IMR-90 (cell line): Measurements from ENCODE around the gene FAAP100. TPM values are rescaled to one million over a fixed set of nuclear protein-coding genes. Genes with fewer than 3 reads are reported as not detected.
A peak's percentile ranks its signal among the peaks of the same experiment; 100 is the strongest.

Experiments
- ATAC-seq: fragments of 200-7000 bp; cut with Tn5 transposase; 2 replicates; pipeline ENCODE4 v1.9.1; 2020; ENCODE audit warnings: low read depth, mild to moderate bottlenecking, moderate library complexity
- BruUV-seq: library from RNA; stranded (reverse); fragments of 400-500 nt; replicated peaks from 2 replicates; lab custom pipeline; 2021; lab: Mats Ljungman, UMichigan
- CTCF ChIA-PET: fragments of 300-600 bp; formaldehyde crosslinking; extraction: SDS; loops from one replicate; lab custom pipeline; 2021; ENCODE audit warnings: antibody characterized with exemption; lab: Yijun Ruan, JAX
- POLR2A ChIA-PET: fragments of 300-600 bp; sonication (Branson Sonifier 250); formaldehyde crosslinking; loops from one replicate; lab custom pipeline; 2022; ENCODE audit warnings: antibody characterized with exemption; ENCODE audit not compliant: unreplicated experiment; lab: Charles Lee
- DNase-seq: peaks from one replicate; pipeline ENCODE4 v3.0.0; 2013
- H2AFZ ChIP-seq: replicated peaks from 2 replicates; pipeline ENCODE3; 2013; ENCODE audit warnings: low read length, mild to moderate bottlenecking; ENCODE audit not compliant: poor library complexity
- H2AK5ac ChIP-seq: 2 replicates; pipeline ENCODE4 v1.6.1; 2013; ENCODE audit warnings: low read depth, low read length, inconsistent platforms
- H2AK9ac ChIP-seq: replicated peaks from 2 replicates; pipeline ENCODE3; 2013; ENCODE audit warnings: mild to moderate bottlenecking, low read depth, low read length, moderate library complexity; ENCODE audit not compliant: poor library complexity
- H2BK120ac ChIP-seq: 2 replicates; pipeline ENCODE4 v1.6.1; 2013; ENCODE audit warnings: low read depth, low read length, inconsistent platforms
- H2BK15ac ChIP-seq: 3 replicates; pipeline ENCODE4 v1.6.1; 2013; ENCODE audit warnings: low read depth, low read length, inconsistent platforms
- H2BK20ac ChIP-seq: 2 replicates; pipeline ENCODE4 v1.6.1; 2013; ENCODE audit warnings: low read depth, mild to moderate bottlenecking, inconsistent platforms, low read length, moderate library complexity
- H2BK5ac ChIP-seq: 2 replicates; pipeline ENCODE4 v1.6.1; 2013; ENCODE audit warnings: mild to moderate bottlenecking, low read depth, low read length, inconsistent platforms; ENCODE audit not compliant: poor library complexity, severe bottlenecking
- H3K14ac ChIP-seq: replicated peaks from 2 replicates; pipeline ENCODE4 v1.6.1; 2013; ENCODE audit warnings: low read depth, low read length, inconsistent platforms
- H3K18ac ChIP-seq: 2 replicates; pipeline ENCODE4 v1.6.1; 2013; ENCODE audit warnings: low read depth, low read length, control low read depth
- H3K23ac ChIP-seq: 2 replicates; pipeline ENCODE4 v1.6.1; 2013; ENCODE audit warnings: low read depth, low read length, inconsistent platforms
- H3K27ac ChIP-seq: 2 replicates; pipeline ENCODE4 v1.5.1; 2013; ENCODE audit warnings: mild to moderate bottlenecking, control low read depth, low read length; ENCODE audit not compliant: insufficient read depth
- H3K27me3 ChIP-seq: 2 replicates; pipeline ENCODE4 v1.6.1; 2013; ENCODE audit warnings: low read length; ENCODE audit not compliant: control insufficient read depth, insufficient read depth
- H3K36me3 ChIP-seq: 2 replicates; pipeline ENCODE4 v1.6.1; 2013; ENCODE audit warnings: low read length, mixed read lengths; ENCODE audit not compliant: control insufficient read depth, insufficient read depth
- H3K4ac ChIP-seq: 2 replicates; pipeline ENCODE4 v1.6.1; 2013; ENCODE audit warnings: low read depth, low read length, inconsistent platforms
- H3K4me1 ChIP-seq: 2 replicates; pipeline ENCODE4 v1.6.1; 2013; ENCODE audit warnings: low read length, mixed read lengths; ENCODE audit not compliant: control insufficient read depth, insufficient read depth
- H3K4me2 ChIP-seq: 2 replicates; pipeline ENCODE4 v1.6.1; 2013; ENCODE audit warnings: low read depth, mild to moderate bottlenecking, control low read depth, low read length, moderate library complexity
- H3K4me3 ChIP-seq: 2 replicates; pipeline ENCODE4 v1.5.1; 2013; ENCODE audit warnings: low read depth, mild to moderate bottlenecking, control low read depth, low read length, moderate library complexity; ENCODE audit not compliant: insufficient read depth
- H3K56ac ChIP-seq: 2 replicates; pipeline ENCODE4 v1.6.1; 2013; ENCODE audit warnings: low read length, inconsistent platforms; ENCODE audit not compliant: insufficient read depth; ENCODE audit errors: extremely low read depth
- H3K79me1 ChIP-seq, 2 experiments: 2 replicates each; pipeline ENCODE4 v1.6.1; 2013; ENCODE audit warnings: low read length in 2 of 2, inconsistent platforms in 1 of 2, low read depth in 1 of 2
- H3K9ac ChIP-seq: 2 replicates; pipeline ENCODE4 v1.6.1; 2013; ENCODE audit warnings: low read depth, low read length, control low read depth
- H3K9me1 ChIP-seq: 2 replicates; pipeline ENCODE4 v1.6.1; 2013; ENCODE audit warnings: low read length, inconsistent platforms; ENCODE audit not compliant: insufficient read depth
- H3K9me3 ChIP-seq: 2 replicates; pipeline ENCODE4 v1.6.1; 2013; ENCODE audit warnings: low read length; ENCODE audit not compliant: control insufficient read depth, insufficient read depth
- H4K20me1 ChIP-seq: 2 replicates; pipeline ENCODE4 v1.6.1; 2013; ENCODE audit warnings: low read length, inconsistent platforms; ENCODE audit not compliant: insufficient read depth
- H4K5ac ChIP-seq: 2 replicates; pipeline ENCODE4 v1.6.1; 2013; ENCODE audit warnings: mild to moderate bottlenecking, low read depth, low read length, control low read depth
- H4K8ac ChIP-seq, 2 experiments: 2 replicates each; pipeline ENCODE4 v1.6.1; 2013; ENCODE audit warnings: low read depth in 2 of 2, low read length in 2 of 2, control low read depth in 1 of 2, inconsistent platforms in 1 of 2
- H4K91ac ChIP-seq: 2 replicates; pipeline ENCODE4 v1.6.1; 2013; ENCODE audit warnings: low read depth, low read length, inconsistent platforms; ENCODE audit not compliant: insufficient read depth
- BHLHE40 ChIP-seq: fragments of 150-350 bp; IDR thresholded peaks from 2 replicates; pipeline ENCODE4 v1.6.1; 2016; ENCODE audit warnings: mild to moderate bottlenecking, low read depth, low read length
- CEBPB ChIP-seq: IDR thresholded peaks from 2 replicates; pipeline ENCODE4 v1.6.1; 2012; ENCODE audit warnings: low read depth, low read length, improper control_type of control experiment
- FOS ChIP-seq: fragments of 150-350 bp; IDR thresholded peaks from 2 replicates; pipeline ENCODE4 v1.6.1; 2016; ENCODE audit warnings: low read depth, low read length
- MAZ ChIP-seq: IDR thresholded peaks from 2 replicates; pipeline ENCODE4 v1.6.1; 2012; ENCODE audit warnings: low read depth, mild to moderate bottlenecking, low read length, improper control_type of control experiment, moderate library complexity, borderline replicate concordance
- NFE2L2 ChIP-seq: fragments of 150-350 bp; IDR thresholded peaks from 2 replicates; pipeline ENCODE4 v1.6.1; 2016; ENCODE audit warnings: low read depth, mild to moderate bottlenecking, low read length
- RAD21 ChIP-seq: IDR thresholded peaks from 2 replicates; pipeline ENCODE4 v1.6.1; 2012; ENCODE audit warnings: low read length, improper control_type of control experiment
- SMC3 ChIP-seq: fragments of 150-350 bp; IDR thresholded peaks from 2 replicates; pipeline ENCODE4 v1.6.1; 2016; ENCODE audit warnings: low read depth, mild to moderate bottlenecking, antibody characterized with exemption, low read length, moderate library complexity
- WGBS, 2 experiments: methylation state at CpG; one replicate each; pipeline versions ENCODE4 v1.1.5 to v1.1.7; 2013; ENCODE audit warnings: missing lambda C conversion rate in 2 of 2; ENCODE audit not compliant: insufficient read length in 1 of 2; ENCODE audit errors: extremely low coverage in 2 of 2; 5-methylcytosine and 5-hydroxymethylcytosine counted together
- dilution Hi-C: fragments of 300-500 bp; cut with HindIII; formaldehyde crosslinking; loops from one replicate; pipeline ENCODE4 v1.14.3; 2018; ENCODE audit warnings: low sequenced_read_pairs; ENCODE audit not compliant: unreplicated experiment
- in situ Hi-C: fragments of 300-500 bp; cut with MboI; formaldehyde crosslinking; loops from 3 replicates; pipeline ENCODE4 v1.14.3; 2019; ENCODE audit warnings: low sequenced_read_pairs, inconsistent platforms, mixed read lengths
- intact Hi-C: fragments of 100-400 bp; cut with micrococcal nuclease; formaldehyde crosslinking; loops from 2 replicates; pipeline ENCODE4 v1.10.0; 2022
- polyA plus RNA-seq, 3 experiments: library from polyadenylated mRNA; depleted of rRNA; stranded (reverse); fragments of >200 nt; gene quantifications; 2 replicates each; pipeline ENCODE4 v1.2.3, GENCODE V29; 2012; ENCODE audit warnings: low replicate concordance in 1 of 3
- total RNA-seq: library from RNA; depleted of rRNA; stranded (reverse); fragments of >200 nt; gene quantifications from 2 replicates; pipeline ENCODE4 v1.2.3, GENCODE V29; 2012
- TF ChIP-seq, protein P1 (sequence below): conservative IDR thresholded peaks from 2 replicates; pipeline ENCODE4 v1.5.1; 2012; ENCODE audit warnings: mild to moderate bottlenecking, low read depth, low read length, improper control_type of control experiment
- TF ChIP-seq, protein P2 (sequence below): fragments of 150-350 bp; IDR thresholded peaks from 2 replicates; pipeline ENCODE4 v1.6.1; 2016; ENCODE audit warnings: low read depth, mild to moderate bottlenecking, low read length, moderate library complexity, borderline replicate concordance
- TF ChIP-seq, protein P3 (sequence below): fragments of 150-350 bp; IDR thresholded peaks from 2 replicates; pipeline ENCODE4 v1.6.1; 2017; ENCODE audit warnings: mild to moderate bottlenecking, antibody characterized with exemption, low read length, low read depth

The FAAP100 gene
- total and polyA plus RNA-seq, 2 of the 4 experiments (the other 2 are of a cell fraction): 7.9 to 24.8 TPM

DNA sequence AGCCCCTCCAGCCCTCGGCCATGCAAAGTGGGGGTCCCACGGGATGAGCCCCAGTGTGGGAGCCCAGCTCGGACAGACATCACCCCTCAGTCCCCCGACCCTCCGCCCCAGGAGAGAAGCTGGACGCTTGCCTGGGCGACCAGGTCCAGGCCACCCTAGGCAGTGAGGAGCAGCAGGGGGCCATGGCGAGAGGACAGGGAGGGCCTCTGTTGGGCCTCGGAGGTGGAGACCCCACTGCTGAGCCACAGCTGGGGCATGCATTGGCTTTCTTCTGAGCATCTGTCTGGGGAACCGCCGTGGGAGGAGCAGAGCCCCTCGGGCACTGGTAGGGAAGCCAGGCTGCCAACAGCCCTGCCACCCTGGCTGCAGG lies 52.6 kb downstream of the FAAP100 start:
- no peaks in the 10 kb centered on the region for H4K20me1 ChIP-seq
- peaks cover 8% of the 10 kb centered on the region for H3K4me1 ChIP-seq
- H2BK120ac ChIP-seq: peak overlapping the region; percentile 59
- H4K91ac ChIP-seq: peak overlapping the region; percentile 52
- H2AFZ ChIP-seq: peak overlapping the region; percentile 86
- in situ Hi-C loops: no loop called here
- no peak overlapping the region for H3K27ac ChIP-seq
- TF ChIP-seq MAZ (no peak), BHLHE40 (no peak), RAD21 (no peak), SMC3 (no peak), FOS (no peak), NFE2L2 (no peak), CEBPB (no peak)
- TF ChIP-seq, protein P1, sequence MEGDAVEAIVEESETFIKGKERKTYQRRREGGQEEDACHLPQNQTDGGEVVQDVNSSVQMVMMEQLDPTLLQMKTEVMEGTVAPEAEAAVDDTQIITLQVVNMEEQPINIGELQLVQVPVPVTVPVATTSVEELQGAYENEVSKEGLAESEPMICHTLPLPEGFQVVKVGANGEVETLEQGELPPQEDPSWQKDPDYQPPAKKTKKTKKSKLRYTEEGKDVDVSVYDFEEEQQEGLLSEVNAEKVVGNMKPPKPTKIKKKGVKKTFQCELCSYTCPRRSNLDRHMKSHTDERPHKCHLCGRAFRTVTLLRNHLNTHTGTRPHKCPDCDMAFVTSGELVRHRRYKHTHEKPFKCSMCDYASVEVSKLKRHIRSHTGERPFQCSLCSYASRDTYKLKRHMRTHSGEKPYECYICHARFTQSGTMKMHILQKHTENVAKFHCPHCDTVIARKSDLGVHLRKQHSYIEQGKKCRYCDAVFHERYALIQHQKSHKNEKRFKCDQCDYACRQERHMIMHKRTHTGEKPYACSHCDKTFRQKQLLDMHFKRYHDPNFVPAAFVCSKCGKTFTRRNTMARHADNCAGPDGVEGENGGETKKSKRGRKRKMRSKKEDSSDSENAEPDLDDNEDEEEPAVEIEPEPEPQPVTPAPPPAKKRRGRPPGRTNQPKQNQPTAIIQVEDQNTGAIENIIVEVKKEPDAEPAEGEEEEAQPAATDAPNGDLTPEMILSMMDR: no peak
- TF ChIP-seq, protein P2, sequence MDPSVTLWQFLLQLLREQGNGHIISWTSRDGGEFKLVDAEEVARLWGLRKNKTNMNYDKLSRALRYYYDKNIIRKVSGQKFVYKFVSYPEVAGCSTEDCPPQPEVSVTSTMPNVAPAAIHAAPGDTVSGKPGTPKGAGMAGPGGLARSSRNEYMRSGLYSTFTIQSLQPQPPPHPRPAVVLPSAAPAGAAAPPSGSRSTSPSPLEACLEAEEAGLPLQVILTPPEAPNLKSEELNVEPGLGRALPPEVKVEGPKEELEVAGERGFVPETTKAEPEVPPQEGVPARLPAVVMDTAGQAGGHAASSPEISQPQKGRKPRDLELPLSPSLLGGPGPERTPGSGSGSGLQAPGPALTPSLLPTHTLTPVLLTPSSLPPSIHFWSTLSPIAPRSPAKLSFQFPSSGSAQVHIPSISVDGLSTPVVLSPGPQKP: no peak
- TF ChIP-seq, protein P3, sequence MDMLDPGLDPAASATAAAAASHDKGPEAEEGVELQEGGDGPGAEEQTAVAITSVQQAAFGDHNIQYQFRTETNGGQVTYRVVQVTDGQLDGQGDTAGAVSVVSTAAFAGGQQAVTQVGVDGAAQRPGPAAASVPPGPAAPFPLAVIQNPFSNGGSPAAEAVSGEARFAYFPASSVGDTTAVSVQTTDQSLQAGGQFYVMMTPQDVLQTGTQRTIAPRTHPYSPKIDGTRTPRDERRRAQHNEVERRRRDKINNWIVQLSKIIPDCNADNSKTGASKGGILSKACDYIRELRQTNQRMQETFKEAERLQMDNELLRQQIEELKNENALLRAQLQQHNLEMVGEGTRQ: no peak
- no peak overlapping the region for H2BK20ac ChIP-seq
- no peaks in the 10 kb centered on the region for H3K79me1 ChIP-seq
- ChIA-PET CTCF (interaction anchor here (1.3 kb wide), 1 partner anchor 12 kb away, joined by 4 read pairs; no protein-coding TSS in a partner anchor), POLR2A (interaction anchor here (0.9 kb wide), 1 partner anchor 11 kb away, joined by 3 read pairs; no protein-coding TSS in a partner anchor)
- no peak overlapping the region for H2BK15ac ChIP-seq
- no peak overlapping the region for H2BK5ac ChIP-seq
- peaks cover 8% of the 10 kb centered on the region for H3K27me3 ChIP-seq
- no TSS peak for BruUV-seq
- intact Hi-C loops: no loop called here
- no peak overlapping the region for H2AK9ac ChIP-seq
- no peak overlapping the region for H3K14ac ChIP-seq
- H3K56ac ChIP-seq: no peak overlapping the region
- peak overlapping the region; percentile 37 to 51; a peak in 2 of 4 replicates for H4K8ac ChIP-seq
- no peak overlapping the region for H3K4me2 ChIP-seq
- H4K5ac ChIP-seq: peak overlapping the region; percentile 19
- no peaks in the 10 kb centered on the region for H3K9me1 ChIP-seq
- H3K36me3 ChIP-seq: no peaks in the 10 kb centered on the region
- H3K9ac ChIP-seq: no peak overlapping the region
- dilution Hi-C loops: no loop called here
- H3K4ac ChIP-seq: no peak overlapping the region; the same call in 1 of the 2 replicates
- no peak overlapping the region for H3K18ac ChIP-seq
- no peak for DNase-seq
- no peak overlapping the region for H3K4me3 ChIP-seq
- no peak overlapping the region for H3K23ac ChIP-seq
- H2AK5ac ChIP-seq: peak overlapping the region; percentile 44; the same call in 1 of the 2 replicates
- ATAC-seq: no peak
- WGBS, 2 experiments: 53% methylated on average over 3 of the region's 12 CpGs; no CpG with 5 or more reads in 1 of the 2 experiments
- H3K9me3 ChIP-seq: no peaks in the 10 kb centered on the region
